NCI-H187 treated with DMSO at 0.1 percent for 48 hours (cell line): ENCODE measurements around the gene CADPS.

Source experiments
- DNase-seq: peaks from one replicate; lab custom pipeline; 2025; lab: John Stamatoyannopoulos, UW

CADPS gene

GRCh38 chr3:62439176-62439813 lies 435.9 kb downstream of the CADPS start:
- no peak for DNase-seq

- no peak for DNase-seq
Measured at GRCh38 chr3:62436785-62437184, 438.4 kb downstream of the CADPS start.

GRCh38 chr3:62433396-62433795 lies 441.8 kb downstream of the CADPS start:
- DNase-seq, result no peak

GRCh38 chr3:62421207-62421606 lies 454.0 kb downstream of the CADPS start:
- DNase-seq, result no peak

GRCh38 chr3:62416144-62416543 lies 459.1 kb downstream of the CADPS start:
- DNase-seq, result no peak

- no peak for DNase-seq
Measured at GRCh38 chr3:62415312-62415801, 459.9 kb downstream of the CADPS start.

GRCh38 chr3:62414786-62415185 lies 460.4 kb downstream of the CADPS start:
- no peak for DNase-seq

- DNase-seq, result no peak
Measured at GRCh38 chr3:62413687-62414086, 461.5 kb downstream of the CADPS start.

- DNase-seq, result no peak
Measured at GRCh38 chr3:62406945-62407344, 468.3 kb downstream of the CADPS start.

- no peak for DNase-seq
Measured at GRCh38 chr3:62405566-62405965, 469.6 kb downstream of the CADPS start.

GRCh38 chr3:62405135-62405534 lies 470.1 kb downstream of the CADPS start:
- DNase-seq, result no peak

- DNase-seq, result no peak
Measured at GRCh38 chr3:62404321-62404720, 470.9 kb downstream of the CADPS start.

GRCh38 chr3:62403765-62404164 lies 471.5 kb downstream of the CADPS start:
- no peak for DNase-seq

- no peak for DNase-seq
Measured at GRCh38 chr3:62392626-62393292, 482.5 kb downstream of the CADPS start.

GRCh38 chr3:62387251-62387650 lies 488.0 kb downstream of the CADPS start:
- DNase-seq, result no peak

- DNase-seq, result no peak
Measured at GRCh38 chr3:62379321-62379798, 495.9 kb downstream of the CADPS start.

- no peak for DNase-seq
Measured at GRCh38 chr3:62378921-62379320, 496.3 kb downstream of the CADPS start.

- DNase-seq, result no peak
Measured at GRCh38 chr3:62378311-62378789, 496.9 kb downstream of the CADPS start.

- DNase-seq, result no peak
Measured at GRCh38 chr3:62376906-62377877, 498.0 kb downstream of the CADPS start.

- no peak for DNase-seq
Measured at GRCh38 chr3:62376454-62376720, 498.8 kb downstream of the CADPS start.

- no peak for DNase-seq
Measured at GRCh38 chr3:62375655-62376453, 499.4 kb downstream of the CADPS start.
